LNCAP (cell line): ENCODE measurements around the gene RGMA.

Experiments used
- TF ChIP-seq, protein P1 (sequence below): fragments of 450-650 bp; IDR thresholded peaks from 2 replicates; pipeline ENCODE4 v1.5.1; 2017; ENCODE audit warnings: mild to moderate bottlenecking

The RGMA gene

DNA sequence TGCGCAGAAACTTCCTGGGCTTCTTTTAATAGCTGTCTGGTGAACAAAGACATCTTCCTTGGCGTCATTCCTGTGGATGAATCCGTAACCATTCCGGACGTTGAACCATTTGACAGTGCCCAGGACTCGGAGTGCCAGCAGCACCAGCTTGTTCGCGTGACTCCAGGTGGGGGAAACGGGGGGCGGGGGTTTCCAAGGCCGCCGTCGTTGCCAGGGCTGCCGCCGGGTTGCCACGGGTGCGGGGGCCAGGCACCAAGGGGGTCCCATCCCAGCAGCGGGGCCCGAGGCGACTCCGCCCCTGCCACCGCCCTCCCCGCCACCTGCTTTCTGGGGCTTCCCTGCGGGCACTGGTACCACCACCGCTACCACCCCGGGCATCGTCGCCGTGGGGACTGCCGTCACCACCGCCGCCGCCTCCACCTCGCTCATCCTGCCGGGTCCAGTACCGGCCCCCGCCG, 22.8 kb downstream of the RGMA start:
- TF ChIP-seq, protein P1, sequence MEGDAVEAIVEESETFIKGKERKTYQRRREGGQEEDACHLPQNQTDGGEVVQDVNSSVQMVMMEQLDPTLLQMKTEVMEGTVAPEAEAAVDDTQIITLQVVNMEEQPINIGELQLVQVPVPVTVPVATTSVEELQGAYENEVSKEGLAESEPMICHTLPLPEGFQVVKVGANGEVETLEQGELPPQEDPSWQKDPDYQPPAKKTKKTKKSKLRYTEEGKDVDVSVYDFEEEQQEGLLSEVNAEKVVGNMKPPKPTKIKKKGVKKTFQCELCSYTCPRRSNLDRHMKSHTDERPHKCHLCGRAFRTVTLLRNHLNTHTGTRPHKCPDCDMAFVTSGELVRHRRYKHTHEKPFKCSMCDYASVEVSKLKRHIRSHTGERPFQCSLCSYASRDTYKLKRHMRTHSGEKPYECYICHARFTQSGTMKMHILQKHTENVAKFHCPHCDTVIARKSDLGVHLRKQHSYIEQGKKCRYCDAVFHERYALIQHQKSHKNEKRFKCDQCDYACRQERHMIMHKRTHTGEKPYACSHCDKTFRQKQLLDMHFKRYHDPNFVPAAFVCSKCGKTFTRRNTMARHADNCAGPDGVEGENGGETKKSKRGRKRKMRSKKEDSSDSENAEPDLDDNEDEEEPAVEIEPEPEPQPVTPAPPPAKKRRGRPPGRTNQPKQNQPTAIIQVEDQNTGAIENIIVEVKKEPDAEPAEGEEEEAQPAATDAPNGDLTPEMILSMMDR: no peak

DNA sequence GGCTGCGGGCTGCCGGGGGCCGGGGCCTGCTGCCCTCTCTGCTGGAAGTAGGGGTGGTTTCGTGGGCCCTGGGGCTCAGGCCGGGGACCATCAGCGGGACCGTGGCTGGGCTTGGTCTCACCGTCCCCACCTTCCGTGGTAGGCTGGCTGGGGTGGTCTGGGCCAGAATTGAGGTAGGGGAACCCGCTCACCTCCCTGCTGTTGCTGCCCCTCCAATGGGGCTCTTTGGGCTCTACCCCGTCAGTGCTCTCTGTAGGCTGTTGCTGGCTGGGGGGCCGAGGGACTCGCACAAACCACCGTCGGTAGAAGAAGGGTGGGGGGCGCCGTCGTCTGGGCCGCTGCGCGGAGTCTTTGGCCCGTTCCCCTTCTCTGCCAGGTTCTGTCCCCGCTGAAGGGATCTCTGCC, 23.4 kb downstream of the RGMA start:
- TF ChIP-seq, protein P1: no peak

- TF ChIP-seq, protein P1: no peak
Observed at GRCh38 chr15:93063796-93064690, 25.0 kb downstream of the RGMA start.

DNA sequence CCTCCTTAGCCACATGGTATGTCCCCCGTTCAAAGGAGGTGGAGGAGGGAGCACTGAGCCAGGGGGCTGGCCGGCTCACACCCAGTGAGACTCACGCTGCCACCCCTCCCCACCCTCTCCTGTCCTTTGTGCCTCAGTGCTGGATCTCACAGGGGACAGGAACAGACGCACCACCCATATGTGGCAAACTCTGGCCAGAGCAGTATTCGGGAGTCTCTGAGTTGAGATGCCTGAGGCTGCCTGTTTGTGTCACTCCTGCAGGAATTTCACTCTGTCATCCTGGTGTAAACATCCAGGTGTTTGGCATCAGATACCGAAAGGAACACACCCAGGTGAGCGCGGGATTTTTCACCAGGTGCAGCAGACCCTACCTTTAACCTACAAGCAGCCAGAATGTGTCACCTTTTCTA, 25.7 kb downstream of the RGMA start:
- TF ChIP-seq, protein P1: no peak

DNA sequence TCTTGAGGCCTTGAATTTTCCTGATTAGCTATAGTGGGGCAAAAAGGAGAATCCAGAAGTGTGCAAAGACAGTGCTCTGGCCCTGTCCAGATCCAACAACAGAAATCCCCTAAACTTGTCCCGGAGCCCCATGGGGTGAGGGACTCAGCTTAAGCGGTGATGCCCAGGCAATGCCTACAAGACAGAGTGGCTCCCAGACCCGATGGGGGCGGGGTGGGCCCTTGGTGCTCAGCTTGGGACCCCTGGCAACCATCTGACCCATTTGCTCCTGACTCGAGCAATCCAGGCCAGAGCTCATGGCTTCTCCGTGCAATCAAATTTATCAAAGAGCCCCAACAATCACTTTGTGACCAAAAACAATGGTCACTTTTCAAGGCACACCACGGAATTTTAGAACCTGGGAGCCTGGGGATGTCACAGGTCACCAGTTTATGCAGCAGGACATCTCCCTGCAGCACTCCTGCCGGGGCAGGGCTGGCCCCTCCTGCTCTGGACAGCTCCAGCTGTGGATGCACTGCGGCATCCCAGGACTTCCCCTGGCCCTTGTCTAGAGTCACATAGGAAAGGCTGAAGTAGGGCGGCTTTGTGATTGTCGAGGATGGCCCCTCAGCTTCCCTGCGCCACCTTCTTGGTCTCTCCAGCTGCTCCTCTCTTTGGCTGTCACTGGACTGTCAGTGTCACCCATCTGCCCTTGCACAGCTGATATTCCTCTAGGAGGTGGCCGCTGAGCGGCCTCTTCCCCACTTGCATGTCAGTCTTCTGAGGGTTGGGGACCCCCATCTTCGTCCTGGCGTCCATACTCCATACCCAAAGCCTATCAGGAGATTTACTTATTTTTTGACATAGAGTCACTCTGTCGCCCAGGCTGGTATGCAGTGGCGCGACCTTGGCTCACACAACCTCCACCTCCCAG, 28.4 kb downstream of the RGMA start:
- TF ChIP-seq, protein P1: no peak

- TF ChIP-seq, protein P1: no peak
Observed at GRCh38 chr15:93059442-93059841, 29.6 kb downstream of the RGMA start.

DNA sequence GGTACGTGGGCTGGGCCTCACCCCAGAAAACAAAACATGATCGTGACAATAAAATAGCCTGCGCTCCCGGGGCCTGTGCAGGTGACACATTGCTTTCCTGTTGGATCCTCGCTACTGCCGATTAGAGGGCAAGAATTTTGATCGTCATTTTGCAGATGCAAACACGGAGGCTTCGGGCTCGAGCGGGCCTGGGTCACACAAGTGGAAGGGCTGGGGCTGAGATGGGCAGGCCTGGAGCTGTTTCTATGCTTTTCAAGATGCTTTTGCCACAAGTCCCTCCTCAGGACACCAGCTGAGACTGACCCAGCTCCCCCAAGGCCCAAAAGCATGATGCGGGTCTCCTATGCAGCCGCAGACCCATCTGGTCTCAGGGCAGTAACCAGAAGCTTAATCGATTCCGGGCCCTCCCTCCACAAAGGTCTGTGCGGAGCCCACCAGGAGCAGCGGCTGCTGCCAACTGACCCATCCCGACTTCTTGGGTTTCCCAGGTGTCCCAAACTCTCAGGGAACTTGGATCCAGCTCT, 30.0 kb downstream of the RGMA start:
- TF ChIP-seq, protein P1: no peak
